Activated T-cell treated with anti-CD3 and anti-CD28 coated beads, Interleukin-2, amount 50 U/mL, for 1 hour (primary cell): ENCODE results near the gene ZAP70.

ENCODE experiments used
- DNase-seq: peaks from one replicate; pipeline ENCODE4 v3.0.0-alpha.2; 2020

The ZAP70 gene

DNA sequence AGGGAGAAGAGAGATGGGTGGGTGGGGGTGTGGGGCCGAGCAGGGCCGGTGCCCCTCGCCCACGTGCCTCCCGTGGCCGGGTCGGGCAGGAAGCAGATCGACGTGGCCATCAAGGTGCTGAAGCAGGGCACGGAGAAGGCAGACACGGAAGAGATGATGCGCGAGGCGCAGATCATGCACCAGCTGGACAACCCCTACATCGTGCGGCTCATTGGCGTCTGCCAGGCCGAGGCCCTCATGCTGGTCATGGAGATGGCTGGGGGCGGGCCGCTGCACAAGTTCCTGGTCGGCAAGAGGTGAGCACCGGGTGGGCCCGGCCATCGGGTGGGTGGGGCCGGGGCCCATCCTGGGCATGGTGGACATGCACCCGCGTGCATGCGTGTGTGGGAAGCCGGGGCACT lies 21.8 kb downstream of the ZAP70 start:
- peak; percentile 13 for DNase-seq

DNA sequence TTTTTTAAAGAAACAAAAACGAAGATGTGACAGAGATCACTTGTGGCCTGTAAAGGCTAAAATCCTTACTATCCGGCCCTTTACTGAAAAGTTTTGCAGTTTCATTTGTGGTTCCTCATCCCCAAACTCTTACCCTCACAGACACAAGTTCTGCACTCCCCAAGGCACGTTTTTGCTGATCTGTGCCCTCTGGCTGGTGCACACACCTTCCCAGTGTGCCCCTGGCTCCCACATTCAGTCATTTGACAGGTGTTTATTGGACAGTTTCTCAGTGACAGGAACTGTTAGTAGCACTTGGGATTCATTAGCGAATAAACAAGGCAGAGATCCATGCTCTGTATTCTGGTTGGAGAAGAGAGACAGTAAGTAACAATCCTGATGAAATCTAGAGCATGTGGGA lies 22.8 kb downstream of the ZAP70 start:
- no peak for DNase-seq

DNA sequence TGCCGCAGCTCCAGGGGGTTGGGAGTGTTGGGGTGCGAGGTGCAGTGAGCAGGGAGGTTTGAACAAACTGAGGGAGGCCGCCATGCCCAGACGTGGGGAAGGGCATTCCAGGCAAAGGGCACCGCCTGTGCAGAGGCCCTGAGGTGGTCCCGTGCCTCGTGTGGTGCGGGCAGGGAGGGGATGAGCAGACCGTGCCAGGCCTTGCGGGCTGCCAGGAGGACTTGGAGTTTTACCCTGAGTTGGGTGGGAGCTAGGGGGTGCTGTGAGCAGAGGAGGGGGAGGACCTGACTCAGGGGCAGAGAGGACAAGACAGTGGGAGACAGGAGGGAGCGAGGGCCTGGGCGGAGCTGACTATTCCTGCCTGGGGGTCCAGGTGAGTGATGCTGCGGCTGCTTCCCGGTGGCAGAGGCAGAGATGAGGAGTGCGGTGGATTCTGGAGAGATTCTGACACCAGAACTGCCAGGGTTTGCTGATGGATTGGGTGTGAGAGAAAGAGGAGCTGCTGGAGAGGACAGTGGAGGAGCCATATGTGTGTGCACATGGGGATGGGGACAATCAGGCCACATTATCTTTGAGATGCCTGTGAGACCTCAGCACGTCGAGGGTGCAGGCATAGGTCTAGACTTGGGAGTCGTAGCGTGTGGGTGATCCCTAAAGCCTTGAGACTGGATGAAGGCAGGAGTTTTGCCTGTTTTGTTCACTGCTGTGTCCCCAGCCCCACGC lies 23.4 kb downstream of the ZAP70 start:
- DNase-seq, result peak; percentile 13

DNA sequence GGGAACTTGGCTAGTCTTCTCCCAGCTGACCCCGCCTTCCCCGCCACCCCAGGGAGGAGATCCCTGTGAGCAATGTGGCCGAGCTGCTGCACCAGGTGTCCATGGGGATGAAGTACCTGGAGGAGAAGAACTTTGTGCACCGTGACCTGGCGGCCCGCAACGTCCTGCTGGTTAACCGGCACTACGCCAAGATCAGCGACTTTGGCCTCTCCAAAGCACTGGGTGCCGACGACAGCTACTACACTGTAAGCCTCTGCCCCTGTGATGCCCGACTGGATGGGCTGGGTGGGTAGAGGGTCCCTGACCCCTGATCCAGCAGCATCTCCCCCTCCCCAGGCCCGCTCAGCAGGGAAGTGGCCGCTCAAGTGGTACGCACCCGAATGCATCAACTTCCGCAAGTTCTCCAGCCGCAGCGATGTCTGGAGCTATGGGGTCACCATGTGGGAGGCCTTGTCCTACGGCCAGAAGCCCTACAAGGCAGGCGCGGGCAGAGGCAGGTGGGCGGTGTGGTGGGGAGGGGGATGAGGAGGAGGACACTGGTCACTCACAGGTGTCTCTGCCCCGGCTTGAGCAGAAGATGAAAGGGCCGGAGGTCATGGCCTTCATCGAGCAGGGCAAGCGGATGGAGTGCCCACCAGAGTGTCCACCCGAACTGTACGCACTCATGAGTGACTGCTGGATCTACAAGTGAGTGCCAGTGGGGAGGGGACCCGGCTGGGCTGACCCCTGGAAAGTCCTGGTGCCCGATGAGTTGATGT lies 24.2 kb downstream of the ZAP70 start:
- peak; percentile 10 for DNase-seq

DNA sequence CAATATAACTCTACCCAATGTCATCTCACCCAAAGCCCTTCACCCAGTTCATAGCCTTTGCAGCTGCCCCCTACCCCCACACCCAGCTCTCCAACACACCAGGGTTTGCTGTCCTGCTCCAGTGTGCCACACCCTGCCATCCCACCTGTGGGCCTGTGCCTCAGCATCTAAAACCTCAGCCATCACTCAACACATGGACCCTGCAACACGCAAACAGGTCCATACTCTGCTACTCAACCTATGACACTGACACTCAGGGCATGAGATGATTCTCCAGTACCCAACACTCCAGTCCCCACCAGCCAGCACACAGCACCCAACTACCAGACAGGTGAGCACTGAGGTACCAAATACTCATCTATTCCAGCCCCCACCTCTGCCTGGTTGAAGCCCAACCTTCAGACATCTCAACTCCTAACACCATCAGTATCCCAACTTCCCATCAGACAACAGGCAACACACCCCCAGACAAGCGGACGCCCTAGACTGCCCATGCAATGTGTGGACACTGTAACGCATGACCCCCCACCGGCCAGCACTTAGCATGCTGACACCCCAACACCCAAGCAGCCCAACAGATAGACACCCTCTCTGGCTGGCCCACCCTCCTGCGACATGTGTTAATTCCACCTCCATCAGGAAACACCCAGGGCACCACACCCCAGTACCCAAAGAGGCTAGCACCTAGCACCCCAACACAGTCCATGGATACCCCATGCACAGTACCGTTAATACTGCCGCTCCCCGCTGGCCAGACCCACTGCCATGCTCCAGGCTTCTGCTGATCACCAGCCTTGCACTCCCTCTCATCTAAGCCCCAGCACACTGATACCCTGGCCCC lies 25.0 kb downstream of the ZAP70 start:
- peak; percentile 15 for DNase-seq

DNA sequence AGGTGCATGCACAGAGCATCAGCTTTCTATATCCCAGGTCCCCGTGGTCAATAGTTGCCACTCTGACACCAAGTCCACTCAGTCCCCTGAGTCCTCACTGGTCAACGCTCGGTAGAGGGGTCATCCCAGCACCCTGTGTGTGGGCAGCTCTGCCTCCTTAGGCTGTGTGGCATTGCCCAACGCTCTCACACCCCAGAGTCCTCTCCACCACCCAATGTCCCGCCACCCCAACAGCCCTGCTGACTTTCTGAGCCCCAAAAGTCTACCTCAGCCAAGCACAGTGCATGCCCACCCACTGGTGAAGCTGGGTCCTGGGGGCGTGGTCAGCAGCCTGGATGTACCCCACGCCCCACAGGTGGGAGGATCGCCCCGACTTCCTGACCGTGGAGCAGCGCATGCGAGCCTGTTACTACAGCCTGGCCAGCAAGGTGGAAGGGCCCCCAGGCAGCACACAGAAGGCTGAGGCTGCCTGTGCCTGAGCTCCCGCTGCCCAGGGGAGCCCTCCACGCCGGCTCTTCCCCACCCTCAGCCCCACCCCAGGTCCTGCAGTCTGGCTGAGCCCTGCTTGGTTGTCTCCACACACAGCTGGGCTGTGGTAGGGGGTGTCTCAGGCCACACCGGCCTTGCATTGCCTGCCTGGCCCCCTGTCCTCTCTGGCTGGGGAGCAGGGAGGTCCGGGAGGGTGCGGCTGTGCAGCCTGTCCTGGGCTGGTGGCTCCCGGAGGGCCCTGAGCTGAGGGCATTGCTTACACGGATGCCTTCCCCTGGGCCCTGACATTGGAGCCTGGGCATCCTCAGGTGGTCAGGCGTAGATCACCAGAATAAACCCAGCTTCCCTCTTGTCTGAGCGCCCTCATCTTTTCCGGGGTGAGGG lies 25.9 kb downstream of the ZAP70 start:
- DNase-seq, result peak; percentile 16

DNA sequence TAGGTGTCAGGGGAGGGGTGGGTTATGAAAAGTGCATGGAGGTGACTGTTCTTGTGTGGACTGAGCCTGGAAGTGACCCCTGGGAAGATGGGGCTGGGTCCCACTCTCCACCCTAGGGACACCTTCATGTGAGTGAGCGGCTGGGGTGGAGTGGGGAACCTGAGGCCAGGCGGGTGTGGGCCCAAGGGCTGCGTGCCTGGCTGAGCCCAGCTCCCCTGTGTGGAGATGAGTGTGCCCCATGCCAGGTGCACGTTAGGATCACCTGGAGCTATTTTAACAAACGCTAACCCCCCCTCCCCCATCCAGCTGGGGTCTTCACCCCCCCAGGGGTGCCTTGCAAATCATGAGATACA lies 26.5 kb downstream of the ZAP70 start:
- DNase-seq, result peak; percentile 18

DNA sequence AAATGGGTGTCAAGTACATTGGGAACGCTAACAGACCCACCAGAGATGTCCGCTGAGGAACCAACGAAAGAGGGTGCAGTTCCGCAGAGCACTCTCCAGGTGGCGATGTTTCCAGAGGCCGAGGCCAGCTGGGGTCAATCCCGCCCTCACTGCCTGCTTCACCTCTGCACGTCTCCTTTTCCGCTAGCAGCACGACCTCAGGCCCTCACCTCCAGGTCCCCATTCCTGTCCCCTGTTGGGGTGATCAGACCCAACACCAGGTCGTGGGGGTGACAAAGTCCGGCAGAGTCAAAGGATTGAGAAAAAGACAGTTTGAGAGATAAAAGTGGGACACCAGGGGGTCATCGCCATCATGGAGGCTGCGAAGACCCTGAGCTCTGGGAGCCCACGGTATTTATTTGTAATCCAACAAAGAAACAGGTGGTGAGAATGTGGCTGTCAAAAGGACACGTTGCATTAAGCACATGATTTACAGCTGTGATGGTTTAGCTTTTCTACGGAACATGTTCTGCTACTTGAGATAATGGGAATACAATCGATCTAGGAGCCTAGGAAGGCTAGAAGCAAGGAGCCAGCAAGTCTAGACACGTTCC lies 27.3 kb downstream of the ZAP70 start:
- peak; percentile 53 for DNase-seq

DNA sequence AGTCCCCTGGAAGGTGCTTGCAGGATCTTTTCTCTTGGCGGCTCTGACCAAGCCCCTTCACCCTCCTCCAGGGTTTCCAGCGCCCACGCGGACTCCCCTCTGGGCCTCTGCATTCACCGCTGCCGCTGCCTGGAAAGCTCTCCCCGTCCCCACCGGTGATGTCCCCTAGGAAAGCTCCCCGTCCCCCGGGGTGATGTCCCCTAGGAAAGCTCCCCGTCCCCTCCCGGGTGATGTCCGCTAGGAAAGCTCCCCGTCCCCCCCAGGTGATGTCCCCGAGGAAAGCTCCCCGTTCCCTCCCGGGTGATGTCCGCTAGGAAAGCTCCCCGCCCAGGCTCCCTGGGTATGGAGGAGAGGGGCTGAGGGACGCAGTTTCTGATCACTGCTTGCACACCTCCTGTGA lies 27.9 kb downstream of the ZAP70 start:
- no peak for DNase-seq

DNA sequence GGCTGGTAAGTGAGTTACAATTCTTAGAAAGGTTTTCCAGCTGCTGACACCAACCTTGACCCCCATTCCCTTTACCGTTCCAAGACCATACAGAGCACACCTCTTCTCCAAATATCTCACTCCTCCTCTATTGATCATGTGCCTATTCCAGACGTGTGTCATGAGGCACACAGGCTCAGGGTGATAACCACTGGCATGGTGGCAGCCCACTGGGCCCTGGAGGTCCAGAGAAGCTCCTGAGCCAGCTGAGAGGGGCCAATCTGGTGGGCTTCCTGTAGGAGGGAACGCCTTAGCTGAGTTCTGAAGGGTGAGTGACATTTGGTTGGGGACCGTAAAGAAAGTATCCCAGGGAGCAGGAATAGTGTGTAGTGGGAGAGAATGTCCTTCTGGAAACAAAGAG lies 28.3 kb downstream of the ZAP70 start:
- no peak for DNase-seq

DNA sequence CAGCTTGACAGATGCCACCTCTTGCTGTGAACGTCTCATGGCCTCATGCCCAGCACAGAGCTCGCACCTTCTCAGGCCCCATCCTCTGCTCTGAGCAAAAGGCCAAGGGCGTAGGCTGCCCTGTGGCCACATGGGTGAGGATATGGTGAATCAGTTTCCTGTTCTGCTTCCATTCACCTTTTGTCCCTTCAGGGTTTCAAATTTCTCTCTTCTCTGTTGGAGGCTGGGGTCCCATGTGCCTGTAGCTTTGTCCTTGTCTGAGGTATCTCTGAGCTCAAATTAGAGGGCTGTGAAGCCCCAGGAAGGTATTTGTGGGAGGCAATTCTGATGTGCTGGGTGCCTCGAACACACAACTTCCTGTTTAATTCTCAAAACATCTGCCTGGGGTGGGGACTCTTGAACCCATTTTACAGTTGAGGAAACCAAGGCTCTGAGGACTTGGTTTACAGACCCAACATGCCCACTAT lies 29.0 kb downstream of the ZAP70 start:
- DNase-seq, result no peak

DNA sequence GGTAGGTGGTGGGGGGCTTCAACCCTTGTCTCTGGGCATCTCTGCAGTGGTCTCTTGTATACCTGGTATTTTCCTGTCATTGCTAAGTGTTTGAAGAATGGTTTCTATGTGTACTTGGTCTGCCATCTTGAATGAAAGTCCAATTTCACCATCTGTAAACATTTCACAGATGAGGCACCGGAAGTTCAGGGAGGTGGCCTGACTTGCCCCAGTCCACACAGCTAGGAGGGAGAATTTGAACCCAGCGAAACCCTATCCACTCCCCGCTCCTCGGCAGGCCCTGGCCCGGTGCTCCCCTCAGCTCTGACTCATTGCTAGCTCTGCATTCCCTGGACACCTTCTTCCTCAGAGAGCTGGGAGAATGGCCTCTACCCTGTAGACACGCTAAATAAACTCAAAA lies 30.5 kb downstream of the ZAP70 start:
- no peak for DNase-seq

DNA sequence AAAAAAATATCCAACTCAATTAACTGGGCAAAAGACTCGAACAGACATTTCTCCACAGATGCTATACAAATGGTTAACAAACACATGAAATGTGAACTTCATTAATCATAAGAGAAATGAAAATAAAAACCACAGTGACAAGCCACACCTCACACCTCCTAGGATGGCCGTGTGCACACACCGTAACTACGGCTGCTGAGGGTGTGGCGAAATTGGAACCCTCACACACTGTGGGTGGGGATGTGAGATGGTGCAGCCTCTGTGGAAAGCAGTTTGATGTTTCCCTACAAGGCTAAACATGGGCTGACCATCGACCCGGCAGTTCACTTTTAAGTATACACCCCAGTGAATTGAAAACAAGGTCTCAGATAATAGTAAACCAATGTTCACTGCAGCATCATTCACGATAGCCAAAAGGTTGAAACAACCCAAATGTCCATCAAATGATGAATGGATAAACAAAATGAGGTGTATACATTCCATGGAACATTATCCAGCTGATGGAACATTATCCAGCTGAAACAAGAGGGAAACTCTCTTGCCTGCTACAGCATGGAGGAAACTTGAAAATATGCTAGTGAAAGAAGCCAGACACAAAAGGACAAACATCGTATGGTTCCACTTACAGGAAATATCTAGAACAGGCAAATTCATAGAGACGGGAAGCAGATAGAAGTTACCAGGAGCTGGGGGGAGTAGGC lies 32.2 kb downstream of the ZAP70 start:
- peak; percentile 43 for DNase-seq

DNA sequence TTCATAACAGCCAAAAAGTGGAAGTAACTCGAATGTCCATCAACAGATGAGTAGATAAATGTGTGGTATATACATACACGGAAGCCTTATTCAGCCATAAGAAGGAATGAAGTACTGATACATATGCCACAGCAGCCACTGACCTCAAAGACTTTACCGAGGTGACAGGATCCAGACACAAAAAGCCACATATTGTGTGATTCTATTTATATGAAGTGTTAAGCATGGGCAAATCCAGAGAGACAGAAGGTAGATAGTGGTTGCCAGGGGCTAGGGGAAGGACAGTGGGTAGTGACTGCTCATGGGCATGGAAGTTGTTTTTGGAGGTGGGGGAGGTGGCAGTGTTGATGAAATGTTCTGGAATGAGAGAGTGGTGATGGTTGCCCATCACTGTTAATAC lies 33.9 kb downstream of the ZAP70 start:
- DNase-seq, result no peak

DNA sequence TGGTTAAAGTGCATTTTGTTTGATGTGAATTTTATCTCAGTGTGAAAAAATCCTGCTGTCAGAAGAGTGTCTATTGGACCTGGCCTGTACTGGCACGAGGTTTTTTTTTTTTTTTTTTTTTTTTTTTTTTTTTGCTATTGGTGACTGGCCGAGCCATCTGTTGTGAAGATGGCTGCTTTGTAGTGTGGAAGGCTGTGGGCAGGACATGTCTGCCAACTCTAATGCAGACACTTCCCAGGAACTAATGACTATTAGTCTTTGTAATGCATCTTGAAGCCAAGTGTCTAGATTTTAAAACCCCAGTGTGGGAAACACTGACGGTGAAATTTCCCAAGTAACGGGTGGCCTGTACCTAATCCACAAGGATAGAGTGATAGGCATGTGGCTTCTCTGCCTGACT lies 34.3 kb downstream of the ZAP70 start:
- no peak for DNase-seq

DNA sequence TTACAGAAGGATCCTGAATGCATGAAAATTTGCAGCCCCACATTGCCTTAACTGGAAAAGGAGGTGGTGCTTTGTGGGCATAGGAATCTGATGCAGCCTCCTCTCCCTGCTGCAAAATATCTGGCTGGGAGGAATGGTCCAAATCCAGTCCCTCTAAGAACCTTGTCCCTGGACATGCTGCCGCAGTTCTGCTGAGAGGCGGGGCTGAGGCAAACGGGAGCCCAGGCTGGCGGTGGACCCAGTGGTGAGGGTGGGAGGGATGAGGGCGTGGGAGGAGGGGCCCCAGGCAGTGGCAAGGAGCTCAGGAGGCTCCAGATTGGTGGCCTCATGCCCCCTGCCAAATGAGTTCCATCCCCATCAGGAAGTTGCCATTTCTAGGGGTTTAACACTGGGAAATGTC lies 36.2 kb downstream of the ZAP70 start:
- DNase-seq, result no peak

DNA sequence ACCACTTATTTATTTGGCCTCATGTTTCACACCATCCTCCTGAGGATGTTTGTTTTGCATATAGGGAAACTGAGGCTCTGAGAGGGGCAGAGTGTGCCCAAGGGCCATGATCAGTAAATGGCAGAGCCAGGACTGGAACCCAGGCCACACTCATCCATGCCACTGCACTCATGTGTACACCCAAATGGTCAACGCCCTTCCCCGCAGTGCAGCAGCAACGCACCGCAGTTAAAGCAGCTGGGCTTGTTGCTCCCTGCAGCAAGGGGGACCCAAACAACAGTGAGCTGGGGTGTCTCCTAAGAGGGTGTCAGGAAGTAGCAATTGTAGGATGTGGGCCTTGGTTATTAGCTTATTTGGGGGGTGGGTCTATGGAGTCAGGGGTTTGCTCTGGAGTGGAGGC lies 36.6 kb downstream of the ZAP70 start:
- no peak for DNase-seq

DNA sequence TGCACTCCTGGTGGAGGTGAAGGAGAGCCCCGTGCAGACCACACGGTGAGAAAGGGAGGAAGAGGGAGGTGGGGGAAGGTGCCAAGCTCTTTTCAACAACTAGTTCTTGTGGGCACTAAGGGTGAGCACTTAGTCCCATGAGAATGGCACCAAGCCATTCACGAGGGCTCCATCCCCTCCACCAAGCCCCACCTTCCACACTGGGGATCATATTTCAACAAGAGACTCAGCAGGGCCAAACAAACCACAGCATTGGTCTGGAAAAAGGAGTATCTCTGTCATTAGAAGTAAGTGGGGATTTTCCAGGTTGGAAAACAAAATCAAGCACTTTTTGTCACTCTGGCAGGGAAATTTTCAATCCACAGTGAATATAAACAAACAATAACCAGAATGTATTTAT lies 38.4 kb downstream of the ZAP70 start:
- DNase-seq, result no peak

DNA sequence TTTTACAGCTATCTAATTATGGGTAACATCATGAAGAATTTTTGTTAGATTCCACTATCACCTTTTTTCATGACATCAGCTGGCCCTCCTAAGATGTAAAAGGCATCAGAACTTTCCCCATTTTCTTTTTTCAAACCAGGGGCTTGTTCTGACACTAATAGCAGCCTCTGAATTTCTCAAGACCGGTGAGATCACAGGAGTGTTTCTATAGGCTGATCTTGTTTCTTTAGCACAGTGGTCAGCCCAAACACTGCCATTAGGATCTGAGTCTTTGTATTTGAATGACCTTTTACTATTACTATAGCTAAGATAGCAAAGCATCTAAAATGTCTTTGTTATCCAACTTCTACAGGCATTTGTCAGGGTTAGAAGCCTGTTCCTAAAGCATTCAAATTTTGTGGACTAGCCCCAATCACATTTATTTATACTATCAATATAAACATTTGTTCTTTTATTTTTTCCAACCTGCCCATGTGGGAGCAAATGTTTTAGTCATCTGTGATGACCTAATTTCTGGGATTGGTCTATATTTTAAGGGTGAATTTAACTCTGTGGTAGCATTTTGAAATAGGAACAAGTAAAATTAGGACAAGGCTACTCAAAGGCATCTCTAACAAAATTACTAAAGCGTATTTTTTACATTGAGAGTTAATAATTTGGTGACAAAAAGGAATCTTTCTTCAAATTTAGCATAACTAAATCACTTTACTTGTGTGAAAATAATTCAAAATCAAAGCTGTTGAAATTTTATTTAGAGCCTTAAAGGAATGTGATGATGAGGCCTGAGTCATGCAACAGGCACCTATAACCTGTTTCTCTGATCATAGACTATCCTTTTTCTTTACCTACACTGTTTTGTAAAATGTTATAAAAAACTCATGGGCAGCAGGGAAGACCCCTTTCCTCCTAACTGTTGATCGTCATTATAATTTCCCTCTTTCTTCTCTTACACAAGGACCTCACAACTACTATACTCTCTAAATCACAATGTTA lies 39.3 kb downstream of the ZAP70 start:
- DNase-seq, result no peak

DNA sequence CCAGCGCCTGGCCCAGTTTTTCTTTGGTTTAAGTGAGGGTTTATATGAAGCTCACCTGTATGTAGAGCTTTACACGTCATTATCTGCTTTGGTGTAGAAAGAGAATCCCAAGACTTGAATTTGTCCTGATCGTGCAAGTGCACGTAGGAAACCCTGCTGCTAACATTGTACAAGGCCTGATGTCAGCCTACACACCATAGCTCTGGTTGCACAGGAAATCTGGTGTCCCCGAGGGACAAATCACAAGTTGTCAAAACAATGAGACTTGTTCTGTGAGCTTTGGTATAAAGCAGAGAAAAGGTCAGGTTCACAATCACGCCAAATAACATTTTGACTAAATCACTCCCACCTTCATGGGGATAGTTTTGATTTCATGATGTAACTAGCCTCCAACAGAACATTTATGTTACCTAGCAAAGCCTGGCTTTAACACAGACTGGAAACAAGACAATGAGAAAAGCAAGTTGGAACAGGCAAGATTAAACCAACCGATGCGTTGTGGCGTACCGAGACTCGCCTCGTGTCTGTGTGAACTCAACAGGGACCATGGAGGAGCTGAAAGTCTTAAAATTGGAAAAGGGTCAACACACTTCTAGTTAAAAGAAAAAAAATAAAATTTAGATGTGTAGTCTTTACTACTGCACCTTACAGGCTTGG lies 41.4 kb downstream of the ZAP70 start:
- no peak for DNase-seq
